ENCODE measurements around the gene GJA3.

GJA3 gene

DNA sequence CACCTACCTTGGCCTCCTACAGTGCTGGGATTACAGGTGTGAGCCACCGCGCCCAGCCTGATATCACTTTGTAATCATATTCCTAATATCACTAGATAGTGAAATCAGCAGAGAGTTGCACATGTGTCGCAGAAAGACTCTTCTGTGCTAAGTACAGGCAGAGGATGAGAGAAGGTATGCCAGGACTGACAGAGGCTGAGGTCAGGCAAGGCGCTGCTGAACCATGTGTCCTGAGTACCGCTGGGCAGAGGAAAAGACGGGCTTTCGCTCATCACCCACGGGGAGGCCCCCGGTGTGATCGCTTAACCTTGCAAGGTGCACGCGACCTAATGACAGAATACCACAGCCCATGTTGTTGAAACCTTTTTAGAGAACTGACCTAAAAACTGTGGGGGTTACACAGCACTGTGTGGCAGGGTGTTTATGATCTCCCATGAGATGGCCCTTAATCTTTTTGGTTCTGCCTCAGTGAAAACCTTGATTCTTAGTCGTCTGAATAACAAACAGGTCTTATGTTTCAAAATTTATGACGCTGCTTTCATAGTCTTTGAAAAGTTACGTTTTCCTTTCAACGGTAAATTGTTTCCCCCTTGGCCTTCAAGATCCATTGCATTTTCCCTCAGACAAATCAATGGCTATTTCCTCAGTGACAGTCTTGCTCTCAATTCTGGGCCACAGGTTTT is 12.2 kb downstream of the GJA3 start:
- DNase-seq = no peak

DNA sequence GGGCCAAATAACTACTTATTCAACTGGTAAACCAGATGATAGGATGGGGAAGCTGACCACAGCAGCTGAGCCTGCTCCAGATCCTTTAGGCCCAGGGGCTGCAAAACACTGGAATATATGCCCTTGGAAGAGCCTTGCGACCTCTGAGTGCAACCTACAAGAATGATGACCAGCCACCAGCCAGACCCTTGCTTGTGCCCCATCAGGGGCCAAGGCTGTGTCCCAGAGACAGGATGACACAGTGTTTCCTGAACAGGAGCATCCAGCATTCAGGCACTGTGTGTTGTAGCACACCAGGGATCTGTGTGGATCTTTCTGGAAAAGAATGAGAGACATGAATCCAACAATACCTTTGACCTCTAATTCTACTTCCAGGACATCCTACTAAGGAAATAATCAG is 14.5 kb downstream of the GJA3 start:
- no peak for DNase-seq

DNA sequence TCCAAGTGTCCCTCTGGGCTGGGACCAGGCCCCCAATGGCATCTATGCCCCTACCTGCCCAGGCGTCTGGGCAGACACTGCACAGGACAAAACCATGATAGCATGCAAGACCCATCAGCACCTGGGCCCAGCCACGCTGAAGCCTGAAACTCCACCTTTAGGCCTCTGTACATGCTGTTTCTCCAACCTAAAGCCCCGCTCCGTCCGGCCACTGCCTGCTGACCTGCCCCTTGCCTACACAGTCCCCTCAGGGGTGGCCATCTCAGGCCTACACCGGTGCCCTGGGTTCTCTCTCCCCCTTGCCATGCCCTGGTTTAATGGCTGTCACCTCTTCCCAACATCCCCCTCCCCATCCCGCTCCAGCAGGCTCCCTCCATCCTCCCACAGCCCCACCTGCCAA is 15.3 kb downstream of the GJA3 start:
- no peak for DNase-seq

DNA sequence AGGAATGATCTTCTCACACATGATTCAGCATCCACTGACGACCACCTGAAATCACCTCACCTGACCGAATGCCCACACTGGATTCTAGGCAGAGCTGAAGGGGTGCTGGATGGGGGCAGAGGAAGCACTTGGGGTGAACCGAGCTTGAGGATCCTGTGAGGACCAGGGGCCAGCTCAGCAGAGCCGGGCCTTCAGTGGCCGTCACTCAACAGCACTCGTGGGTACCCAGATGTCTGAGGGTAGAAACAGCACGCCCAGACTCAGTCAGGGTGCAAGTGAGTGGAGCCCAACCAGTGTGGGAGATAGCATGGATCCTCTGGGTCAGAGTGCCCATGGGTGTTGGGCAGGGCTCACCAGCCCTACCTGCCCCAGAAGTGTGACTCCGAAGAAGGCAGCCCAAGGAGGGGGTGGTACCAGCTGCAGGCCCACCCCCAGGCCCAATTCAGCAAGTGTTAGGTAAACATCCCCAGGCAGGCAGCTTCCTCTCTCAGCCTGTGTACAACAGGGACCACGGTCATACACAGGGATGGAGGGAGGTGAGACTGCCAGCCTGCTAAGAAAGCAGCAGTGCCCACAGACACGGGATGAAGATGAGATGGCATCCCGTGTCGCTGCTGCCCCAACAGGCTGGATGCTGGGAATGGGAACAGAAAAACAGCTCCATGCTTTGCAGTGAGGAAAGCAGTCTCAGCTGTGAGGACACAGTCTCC is 16.6 kb downstream of the GJA3 start:
- no peak for DNase-seq

DNA sequence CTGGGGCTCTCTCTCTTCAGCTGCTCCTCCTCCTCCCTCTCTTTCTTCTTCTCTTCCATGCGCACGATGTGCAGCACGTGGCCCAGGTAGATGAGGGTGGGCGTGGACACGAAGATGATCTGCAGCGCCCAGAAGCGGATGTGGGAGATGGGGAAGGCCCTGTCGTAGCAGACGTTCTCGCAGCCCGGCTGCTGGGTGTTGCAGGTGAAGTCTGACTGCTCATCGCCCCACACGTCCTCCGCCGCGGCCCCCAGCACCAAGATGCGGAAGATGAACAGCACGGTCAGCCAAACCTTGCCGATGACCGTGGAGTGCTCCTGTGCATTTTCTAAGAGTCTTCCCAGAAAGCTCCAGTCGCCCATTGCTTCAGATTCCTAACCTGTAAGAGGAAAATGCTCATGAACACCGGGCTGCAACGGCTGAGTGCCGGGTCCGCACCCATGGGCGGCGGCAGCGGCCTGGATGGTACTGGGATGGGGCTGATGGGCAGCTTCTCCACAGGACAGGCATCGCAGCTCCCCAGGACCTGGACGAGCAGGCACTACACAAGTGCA is 17.8 kb downstream of the GJA3 start:
- DNase-seq = no peak

DNA sequence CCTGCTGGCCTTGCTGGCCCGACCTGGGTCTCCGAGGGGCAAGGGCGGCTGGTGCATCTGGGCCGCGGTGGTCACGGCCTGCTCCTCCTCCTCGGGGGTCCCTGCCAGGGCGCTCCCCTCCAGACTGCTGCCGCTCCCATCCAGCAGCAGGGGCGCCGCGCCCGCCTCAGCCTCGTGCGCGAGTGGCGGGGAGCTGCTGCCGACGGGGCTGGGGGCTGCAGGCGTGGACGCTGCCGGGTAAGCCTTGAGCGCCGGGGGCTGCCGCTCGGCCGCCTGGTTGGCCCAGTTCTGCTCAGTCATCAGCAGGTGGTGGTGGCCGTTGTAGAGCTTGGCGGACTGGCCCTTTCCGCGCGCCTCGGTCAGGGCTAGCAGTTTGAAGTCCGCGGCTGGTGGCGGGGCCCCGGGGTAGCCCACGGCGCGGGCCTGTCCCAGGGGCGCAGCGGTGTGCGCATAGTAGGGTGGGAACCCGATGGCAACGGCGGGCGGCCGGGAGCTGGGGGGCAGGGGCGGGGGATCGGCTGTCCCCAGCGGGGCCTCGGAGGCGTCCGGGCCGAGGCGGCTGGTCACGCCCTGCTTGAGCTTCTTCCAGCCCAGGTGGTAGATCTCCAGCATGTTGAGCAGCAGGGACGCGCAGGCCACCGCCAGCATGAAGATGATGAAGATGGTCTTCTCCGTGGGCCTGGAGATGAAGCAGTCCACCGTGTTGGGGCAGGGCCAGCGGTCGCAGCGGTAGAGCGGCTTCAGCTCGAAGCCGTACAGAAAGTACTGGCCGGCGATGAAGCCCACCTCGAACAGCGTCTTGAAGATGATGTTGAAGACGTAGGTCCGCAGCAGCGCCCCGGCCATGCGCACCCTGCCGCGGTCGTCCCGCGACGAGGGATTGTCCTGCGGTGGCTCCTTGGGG is 18.6 kb downstream of the GJA3 start:
- no peak for DNase-seq

DNA sequence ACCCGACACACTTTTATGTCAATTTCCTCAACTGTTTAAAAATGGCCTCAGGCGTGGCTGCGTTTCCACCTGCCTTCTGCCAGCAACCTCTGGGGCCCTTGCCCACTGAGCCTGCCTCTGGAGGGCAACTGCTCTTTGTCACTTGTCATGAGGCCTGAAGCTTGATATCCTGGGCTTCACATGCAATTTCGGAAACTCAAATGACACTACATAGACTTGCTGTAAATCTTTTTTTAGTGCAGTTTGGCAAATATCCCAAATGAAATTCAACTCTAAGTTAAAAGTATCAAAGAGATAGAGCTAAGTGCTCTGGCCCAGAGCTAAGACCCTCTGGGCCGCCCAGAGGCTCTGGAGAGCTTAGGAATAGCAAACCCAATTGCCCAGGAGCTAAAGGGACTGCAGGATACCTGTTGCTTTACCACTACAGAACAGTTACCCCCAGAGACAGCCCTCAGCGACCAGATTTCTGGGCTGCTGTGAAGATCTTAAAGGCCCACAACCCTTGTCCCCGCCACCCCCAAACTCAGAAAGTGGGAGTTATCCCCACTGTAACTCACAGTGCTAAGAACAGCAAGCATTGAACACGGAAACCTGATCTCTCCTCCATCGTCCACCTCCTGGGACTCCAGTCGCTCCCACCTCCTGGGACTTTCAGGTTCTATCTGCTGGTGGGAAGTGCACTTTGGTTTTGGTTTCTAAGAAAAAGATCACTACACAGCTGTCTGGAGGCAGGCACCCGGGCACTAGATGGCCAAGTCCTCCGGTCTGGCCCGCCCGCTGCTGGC is 19.4 kb downstream of the GJA3 start:
- DNase-seq = no peak

DNA sequence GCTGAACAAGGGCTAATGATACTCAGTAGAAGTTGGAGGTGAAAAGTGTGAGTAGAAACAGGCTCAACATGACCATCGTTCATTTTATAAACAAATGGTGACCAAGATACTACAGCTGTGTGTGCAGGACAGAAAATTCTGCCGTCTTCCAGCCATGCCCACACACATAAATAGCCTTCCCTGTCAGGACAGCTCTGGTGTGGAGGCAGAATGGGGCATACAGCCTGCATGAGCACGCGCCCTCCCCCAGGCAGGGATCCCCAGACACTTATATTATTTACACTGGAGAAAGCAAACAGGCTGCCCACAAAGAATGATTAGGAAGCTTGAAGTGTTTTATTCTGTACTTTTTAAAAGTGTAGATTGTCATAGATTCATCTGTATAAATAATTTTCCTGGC is 20.4 kb downstream of the GJA3 start:
- no peak for DNase-seq

DNA sequence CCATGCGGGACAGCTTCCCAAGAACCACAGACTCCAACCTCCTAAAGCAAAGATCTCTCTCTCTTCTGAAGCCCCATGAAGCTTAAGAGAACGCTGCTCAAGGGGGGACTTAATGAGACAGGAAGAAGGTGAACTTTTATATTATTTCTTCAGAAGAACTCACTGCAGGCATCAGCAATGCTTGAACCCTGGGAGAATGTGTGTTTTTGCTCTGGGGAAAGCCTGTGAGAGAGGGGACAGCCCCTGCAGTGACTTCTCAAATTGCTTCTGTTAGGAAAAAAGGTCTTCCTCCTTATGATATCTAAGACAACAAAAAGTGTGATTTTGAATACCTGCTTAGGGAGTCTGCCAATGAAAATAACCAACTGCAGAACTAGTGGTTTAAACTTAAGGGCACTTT is 23.0 kb downstream of the GJA3 start:
- DNase-seq = no peak

DNA sequence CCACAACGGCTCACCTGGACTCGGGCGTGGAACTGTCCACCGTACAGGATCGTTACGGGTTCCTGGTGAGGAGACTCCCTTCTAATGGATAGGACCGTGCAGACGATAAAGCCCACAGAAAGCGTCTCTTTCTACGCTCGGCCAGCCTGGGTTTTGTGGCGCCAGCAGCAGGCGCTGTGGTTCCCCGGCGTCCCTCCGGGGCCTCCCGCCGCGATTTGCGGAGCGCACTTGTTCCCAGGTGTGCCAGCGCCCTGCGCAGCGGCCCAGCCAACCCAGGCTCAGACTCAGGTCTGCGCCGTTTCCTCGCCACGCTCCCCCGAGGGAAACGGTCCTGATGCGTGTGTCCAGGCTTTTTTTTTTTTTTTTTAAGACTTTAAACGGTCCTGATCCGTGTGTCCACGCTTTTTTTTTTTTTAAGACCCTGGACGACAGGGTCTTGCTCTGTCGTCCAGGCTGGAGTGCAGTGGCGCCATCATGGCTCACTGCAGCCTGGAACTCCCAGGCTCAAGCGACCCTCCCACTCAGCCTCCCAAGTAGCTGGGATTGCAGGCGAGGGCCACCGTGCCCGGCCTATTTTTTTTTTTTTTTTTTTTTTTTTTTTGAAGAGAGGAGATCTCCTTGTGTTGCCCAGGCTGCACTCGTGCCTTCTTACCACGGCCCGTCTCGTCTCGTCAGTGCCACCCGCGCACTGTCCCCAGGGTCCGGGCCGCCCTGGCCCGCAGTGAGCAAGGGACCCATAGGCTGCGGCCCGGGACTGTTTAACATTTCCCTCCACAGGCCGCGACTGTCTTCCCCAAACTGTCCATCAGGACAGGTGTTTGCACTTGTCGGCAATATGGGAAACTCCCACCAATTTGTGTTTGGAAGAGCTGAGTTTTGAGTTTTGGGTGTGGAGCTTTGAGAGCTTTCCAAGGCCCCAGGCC is 23.8 kb downstream of the GJA3 start:
- DNase-seq = no peak

DNA sequence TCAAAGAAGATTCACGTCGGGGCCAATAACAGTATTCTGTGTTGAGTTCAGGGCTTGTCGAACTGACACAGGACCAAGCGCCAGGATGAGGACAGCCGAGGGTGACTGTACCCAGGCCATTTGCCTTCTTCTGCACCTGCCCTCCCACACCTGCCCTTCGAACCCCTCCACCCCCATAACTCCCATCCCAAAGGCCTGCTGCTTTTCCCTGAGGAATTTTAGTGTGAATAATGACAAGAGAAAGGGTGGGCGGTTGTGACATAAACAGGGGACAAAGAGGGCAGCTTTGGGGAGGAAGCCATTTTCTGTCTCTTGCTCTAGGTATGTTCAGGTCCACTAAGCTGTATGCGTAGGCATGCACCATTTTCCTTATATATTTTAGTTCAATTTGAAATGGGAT is 26.1 kb downstream of the GJA3 start:
- no peak for DNase-seq

DNA sequence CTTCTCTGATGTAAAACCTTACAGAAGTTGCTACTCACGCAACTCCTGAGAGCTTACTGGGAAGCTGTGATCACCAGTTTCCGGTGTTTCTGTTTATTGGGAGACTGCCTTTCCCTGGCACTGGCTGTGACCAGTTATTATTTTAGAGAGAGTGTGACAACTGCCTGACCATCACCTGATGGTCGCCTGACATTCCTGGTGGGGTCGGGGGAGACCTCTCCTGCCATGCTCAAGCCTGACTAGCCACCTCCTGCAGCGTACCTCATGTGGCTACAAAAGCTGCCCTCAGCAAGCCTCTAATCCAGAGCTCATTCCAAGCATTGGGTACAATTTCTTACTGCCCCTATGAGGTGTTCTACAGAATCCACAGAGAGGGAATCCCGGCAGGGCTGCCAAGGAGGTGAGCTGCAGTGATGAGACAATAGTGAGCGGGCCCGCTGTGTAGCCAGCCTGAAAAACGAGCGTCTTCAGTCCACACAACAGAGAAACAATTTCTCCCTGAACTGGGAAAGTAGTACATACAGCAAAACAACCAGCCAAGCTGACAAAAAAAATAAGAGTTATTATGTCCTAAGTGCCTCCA is 28.7 kb downstream of the GJA3 start:
- DNase-seq = no peak

DNA sequence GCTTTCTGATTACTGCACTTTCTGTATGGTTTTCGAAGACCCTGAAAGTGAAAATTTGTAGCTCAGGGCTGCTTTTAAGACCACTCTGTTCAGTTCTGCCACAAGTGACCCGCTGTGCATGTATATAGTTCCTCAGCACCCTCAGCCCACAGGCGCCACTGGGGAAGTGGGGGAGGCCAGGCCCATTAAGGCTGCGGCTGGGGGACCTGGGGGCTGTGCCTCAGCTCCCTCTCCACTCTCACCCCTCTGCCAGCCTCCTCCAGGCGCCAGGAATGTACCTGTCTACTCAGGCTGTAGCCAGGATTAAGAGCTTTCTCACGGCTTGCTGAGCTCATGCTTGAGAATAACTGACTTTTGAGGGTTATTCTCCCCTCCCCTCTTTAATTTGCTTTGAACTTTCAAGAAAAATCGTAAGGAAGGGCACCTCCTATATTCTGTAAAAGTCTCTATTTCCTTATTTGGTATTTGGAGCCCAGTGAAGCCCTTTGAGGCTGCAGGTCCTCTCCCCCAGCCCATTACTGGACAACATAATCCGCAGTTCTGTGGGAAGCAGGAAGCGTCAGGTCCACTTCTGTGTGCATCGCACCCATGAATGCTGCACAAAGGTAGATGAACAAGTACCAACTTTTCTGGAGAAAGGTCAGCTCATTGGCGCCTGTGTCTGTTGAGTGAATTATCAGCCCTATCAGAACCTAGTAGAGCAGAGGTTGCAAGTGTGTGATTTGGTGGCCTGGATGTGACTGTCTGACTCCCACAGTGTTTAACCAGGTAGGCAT is 29.6 kb downstream of the GJA3 start:
- no peak for DNase-seq

DNA sequence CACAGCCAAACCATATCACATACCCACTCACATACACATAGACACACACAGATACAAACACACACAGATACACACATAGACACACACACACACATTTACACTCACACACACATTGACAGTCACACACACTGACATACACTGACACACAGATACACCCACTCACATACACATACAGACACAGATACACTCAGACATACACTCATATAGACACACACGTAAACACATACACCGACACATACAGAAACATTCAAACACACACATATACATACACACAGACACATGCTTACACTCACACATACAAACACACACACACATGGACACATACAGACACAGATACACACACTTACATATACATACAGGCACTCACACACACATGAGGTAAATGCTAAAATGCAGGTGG is 30.2 kb downstream of the GJA3 start:
- DNase-seq = no peak

DNA sequence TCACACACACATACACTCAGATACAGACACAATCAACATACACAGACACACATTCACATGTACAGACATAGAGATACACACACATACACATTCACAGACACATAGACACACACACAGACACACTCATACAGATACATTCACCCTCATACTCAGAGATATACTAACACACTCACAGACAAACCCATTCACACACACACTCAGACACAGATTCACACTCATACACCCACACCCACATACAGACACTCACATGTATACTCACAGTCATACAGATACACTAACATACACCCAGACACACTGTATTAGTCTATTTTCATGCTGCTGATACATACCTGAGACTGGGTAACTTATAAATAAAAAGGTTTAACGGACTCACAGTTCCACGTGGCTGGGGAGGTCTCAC is 30.8 kb downstream of the GJA3 start:
- DNase-seq = no peak

DNA sequence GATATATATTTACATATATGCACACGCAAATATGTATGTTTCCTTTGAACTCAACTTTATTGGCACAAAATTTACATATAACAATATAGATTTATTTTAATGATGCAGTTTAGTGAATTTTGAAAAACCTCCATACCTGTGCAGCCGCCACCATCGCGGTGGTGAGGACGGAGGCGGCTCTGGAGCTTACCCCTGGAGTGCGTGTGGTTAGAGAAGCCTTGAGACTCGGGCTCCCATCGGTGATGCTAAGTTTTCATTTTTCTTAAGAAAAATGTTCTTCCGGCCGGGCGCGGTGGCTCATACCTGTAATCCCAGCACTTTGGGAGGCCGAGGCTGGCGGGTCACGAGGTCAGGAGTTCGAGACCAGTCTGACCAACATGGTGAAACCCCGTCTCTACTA is 31.8 kb downstream of the GJA3 start:
- DNase-seq = no peak

DNA sequence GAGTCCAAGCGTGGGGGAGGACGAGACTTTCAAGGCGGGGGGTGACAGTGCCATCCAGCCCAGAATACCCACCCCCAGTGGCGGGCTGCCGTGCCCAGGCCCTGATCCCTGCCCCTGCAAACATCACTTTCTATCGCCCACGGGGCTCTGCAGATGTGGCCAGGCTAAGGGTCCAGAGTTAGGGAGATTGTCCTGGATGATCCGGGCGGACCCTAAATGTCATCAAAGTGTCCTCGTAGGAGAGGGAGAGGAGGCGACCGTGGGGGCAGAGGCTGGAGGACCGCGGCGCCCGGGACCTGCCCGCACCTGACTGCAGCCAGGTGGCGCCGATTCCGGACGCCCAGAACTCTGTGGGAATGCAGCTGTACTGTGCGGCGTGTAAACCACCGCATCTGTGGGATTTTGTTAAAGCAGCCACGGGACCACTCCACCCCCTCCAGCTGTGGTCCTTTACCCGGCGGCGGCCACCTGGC is 32.4 kb downstream of the GJA3 start:
- DNase-seq = no peak

DNA sequence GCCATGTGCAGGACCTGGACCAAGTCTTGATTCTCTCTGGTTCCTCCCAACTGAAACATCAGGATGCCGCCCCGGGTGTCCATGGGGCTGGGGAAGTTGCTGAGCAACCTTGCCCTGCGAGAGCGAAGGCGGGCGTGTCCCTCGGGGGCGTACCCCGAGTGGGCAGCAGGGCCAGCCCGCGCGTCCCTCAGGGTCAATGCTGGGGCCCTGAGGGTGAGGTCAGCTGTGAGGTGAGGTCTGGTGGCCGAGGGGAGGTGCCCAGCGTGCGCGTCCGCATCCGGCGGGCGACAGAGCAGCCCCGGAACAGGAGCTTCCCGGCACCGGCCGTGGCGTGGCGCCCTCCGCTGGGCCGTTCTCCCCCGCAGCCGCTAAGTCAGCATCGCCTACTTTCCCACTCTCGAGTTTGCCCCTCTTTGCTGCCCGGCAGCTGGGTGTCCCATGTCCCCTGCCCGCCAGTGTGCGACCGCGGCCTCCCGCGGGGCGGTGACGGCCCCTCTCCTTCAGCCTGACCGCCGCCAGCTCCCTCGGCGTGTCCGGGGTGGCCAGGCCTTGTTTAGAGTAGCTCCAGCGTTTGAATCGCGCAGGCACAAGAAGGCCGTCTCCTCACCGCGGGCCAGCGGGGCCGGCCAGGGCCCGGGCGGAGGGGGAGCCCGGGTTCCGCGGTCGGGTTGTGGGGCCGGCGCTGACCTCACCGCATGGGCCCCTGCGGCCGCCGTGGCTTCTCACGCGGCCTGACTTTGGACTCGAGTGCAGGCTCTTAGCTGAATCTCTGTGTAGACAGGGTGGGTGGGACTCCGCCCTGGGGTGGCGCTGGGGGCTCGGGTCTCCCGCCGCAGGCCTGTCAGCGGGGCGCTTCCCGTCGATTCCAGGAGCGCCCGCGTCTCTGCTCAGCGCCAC is 33.0 kb downstream of the GJA3 start:
- DNase-seq = peak; percentile 80

DNA sequence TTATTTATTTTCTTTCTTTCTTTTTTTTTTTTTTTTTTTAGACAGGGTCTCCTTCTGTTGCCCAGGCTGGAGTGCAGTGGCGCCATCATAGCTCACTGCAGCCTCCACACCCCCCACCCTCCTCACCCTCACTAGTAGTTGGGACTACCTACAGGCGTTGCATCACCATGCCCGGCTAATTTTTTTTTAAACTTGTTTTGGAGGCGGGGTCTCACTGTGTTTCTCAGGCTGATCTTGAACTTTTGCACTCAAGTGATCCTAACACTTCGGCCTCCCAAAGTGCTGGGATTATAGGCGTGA is 33.6 kb downstream of the GJA3 start:
- no peak for DNase-seq

Measured in femur (tissue), 1 donor.